Measurements from ENCODE around the gene GHDC. TPM values are rescaled to one million over a fixed set of nuclear protein-coding genes. Genes with fewer than 3 reads are reported as not detected.

The GHDC gene
- total and polyA plus RNA-seq, 2 experiments from 2014 or later = 7.4 to 13.5 TPM

DNA sequence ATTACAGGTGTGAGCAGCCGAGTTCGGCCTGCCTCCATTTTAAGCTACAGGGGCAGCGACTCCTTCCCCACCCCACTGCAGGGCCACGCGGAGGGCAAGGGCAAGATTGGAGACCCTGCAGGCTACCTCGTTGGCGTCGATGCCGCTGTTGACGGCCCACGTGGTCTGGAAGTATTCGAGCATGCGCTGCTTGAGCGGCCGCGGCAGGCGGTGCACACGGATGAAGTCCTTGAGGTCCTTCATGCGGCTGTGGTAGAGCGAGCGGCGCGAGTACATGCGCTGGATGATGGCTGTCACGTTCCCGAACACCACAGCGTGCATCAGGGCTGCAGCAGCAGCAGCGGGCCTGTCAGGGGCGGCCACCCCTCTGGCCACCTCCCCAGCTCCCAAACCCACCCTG, 24.9 kb downstream of the GHDC start:
- TF ChIP-seq, protein P1, sequence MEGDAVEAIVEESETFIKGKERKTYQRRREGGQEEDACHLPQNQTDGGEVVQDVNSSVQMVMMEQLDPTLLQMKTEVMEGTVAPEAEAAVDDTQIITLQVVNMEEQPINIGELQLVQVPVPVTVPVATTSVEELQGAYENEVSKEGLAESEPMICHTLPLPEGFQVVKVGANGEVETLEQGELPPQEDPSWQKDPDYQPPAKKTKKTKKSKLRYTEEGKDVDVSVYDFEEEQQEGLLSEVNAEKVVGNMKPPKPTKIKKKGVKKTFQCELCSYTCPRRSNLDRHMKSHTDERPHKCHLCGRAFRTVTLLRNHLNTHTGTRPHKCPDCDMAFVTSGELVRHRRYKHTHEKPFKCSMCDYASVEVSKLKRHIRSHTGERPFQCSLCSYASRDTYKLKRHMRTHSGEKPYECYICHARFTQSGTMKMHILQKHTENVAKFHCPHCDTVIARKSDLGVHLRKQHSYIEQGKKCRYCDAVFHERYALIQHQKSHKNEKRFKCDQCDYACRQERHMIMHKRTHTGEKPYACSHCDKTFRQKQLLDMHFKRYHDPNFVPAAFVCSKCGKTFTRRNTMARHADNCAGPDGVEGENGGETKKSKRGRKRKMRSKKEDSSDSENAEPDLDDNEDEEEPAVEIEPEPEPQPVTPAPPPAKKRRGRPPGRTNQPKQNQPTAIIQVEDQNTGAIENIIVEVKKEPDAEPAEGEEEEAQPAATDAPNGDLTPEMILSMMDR (IDR thresholded peaks at IDR 0.05; ENCODE audit: low read depth, low read length) = no peak
- H3K27me3 ChIP-seq = no peaks in the 10 kb centered on the region

DNA sequence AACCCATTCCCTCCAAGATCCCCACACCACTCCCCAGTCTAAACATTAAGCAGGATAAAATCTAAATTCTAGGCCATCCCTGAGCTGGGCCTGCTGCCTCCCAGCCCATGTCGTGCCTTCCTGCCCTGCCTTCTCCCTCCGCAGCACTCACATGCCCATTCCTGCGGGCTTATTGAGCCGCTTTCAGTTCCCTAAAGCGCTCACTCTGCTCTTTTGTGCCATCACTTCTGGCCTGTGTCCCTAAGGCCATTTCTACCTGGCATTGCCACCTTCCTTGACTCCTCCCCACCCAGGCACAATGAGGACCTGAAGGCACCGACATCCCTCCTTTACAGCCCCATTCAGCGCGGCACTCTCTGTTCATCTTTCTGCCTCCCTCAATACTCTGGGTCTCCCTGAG, 26.5 kb downstream of the GHDC start:
- Histone ChIP-seq H3K4me3 (no peak overlapping the region), H3K27me3 (no peaks in the 10 kb centered on the region), H3K36me3 (no peaks in the 10 kb centered on the region), H3K27ac (no peak overlapping the region), H3K9me3 (ENCODE audit: low read depth) (no peaks in the 10 kb centered on the region), H3K4me1 (ENCODE audit: low read depth) (no peaks in the 10 kb centered on the region)
- TF ChIP-seq, protein P1 (IDR thresholded peaks at IDR 0.05; ENCODE audit: low read depth, low read length) = no peak
- DNase-seq (ENCODE audit: low read depth in 1 of 2, low spot score in 1 of 2) = no peak

More for the DNA sequence above, 24.9 kb downstream of the GHDC start:
- Histone ChIP-seq H3K4me3 (no peak overlapping the region), H3K27ac (no peak overlapping the region), H3K4me1 (ENCODE audit: low read depth) (no peaks in the 10 kb centered on the region), H3K36me3 (no peaks in the 10 kb centered on the region), H3K9me3 (ENCODE audit: low read depth) (no peaks in the 10 kb centered on the region)
- DNase-seq (ENCODE audit: low read depth in 1 of 2, low spot score in 1 of 2) = no peak

DNA sequence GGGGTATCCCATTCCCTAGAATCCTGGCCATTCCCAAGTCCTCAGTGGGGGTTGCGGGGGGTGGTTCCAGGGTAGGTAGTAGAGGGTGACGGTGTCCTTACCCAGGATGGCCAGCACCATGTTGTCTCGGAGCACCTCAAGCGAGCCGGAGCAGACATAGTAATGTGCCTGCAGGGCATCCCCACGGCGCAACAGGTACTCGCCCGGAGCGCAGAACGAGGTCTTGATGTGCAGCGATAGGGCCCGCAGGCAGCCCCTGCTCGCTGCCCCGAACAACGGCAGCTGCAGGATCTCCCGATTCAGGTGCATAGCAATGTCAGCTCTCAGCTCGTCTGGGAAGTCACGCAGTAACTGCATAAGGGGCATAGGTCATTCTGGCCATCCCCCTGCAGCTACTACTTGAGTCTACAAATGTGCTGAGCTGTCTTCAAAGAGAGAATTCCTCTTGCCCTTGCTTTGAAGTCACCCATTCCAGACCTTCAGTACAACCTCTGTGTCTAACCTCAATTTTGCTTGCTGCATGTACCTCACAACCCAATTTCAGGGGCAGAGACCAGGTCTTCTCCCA, 28.0 kb downstream of the GHDC start:
- Histone ChIP-seq H3K4me1 (ENCODE audit: low read depth) (peaks cover 2% of the 10 kb centered on the region), H3K9me3 (ENCODE audit: low read depth) (no peaks in the 10 kb centered on the region), H3K4me3 (no peak overlapping the region), H3K36me3 (no peaks in the 10 kb centered on the region), H3K27me3 (no peaks in the 10 kb centered on the region), H3K27ac (no peak overlapping the region)
- DNase-seq (ENCODE audit: low read depth in 1 of 2, low spot score in 1 of 2) = no peak
- TF ChIP-seq, protein P1 (IDR thresholded peaks at IDR 0.05; ENCODE audit: low read depth, low read length) = no peak

DNA sequence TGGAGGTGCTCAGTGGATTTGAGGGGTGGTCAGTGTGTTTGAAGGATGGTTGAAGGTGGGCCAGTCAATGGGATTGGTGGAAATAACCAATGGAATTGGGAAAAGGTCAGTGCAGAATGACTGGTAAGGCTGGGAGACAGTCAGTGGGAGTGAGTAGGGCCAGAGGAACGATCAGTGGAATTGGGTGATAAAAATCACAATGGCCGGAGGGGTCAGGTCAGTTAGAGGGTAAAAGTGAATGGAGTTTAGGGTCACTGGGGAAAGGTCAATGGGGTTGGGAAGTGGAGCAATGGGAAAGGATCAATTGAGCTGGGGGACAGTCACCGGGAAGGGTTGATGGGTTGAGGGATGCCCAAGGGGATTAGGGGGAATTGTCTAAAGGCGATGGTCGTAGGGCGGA, 28.5 kb downstream of the GHDC start:
- no peaks in the 10 kb centered on the region for H3K9me3 ChIP-seq (ENCODE audit: low read depth)
- H3K27ac ChIP-seq = no peak overlapping the region
- DNase-seq (ENCODE audit: low read depth in 1 of 2, low spot score in 1 of 2) = no peak
- H3K4me1 ChIP-seq (ENCODE audit: low read depth) = peaks cover 4% of the 10 kb centered on the region
- H3K4me3 ChIP-seq = no peak overlapping the region
- no peaks in the 10 kb centered on the region for H3K36me3 ChIP-seq
- TF ChIP-seq, protein P1 (IDR thresholded peaks at IDR 0.05; ENCODE audit: low read depth, low read length) = no peak
- H3K27me3 ChIP-seq = no peaks in the 10 kb centered on the region

DNA sequence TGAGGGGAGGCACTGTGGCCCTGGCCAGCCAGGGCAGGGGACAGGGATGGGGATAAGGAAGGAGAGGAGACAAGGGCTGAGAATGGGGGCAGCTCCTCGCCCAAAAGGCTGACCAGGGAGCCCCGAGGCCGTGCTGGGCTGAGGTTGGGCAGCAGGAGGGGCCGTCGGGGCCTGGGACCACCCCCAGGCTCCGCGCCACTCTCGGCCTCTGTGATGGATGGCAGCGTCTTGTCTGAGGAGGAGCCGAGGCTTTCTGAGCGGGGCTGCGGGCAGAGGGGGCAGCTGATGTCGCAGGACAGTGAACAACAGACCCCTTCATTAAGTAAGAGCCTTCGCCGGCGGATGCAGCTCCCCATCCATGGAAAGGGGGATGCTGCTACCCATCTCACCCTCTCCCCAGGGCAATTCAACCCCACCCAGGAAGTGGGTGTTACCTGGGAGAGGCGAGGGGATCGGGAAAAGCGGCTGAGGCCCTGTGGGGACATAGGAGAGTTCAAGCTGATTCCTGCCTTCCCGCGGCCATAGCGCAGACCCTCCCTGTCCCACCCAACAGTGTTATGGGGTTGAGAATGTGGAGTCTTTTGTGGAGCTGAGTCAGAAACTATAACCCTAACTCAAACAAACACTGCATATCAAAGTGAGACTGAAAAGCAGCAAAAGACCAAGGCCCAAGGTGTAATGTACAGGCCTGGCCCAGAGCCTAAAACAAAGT, 30.4 kb downstream of the GHDC start:
- H3K36me3 ChIP-seq = no peaks in the 10 kb centered on the region
- no peak overlapping the region for H3K4me3 ChIP-seq
- H3K27me3 ChIP-seq = no peaks in the 10 kb centered on the region
- H3K27ac ChIP-seq = no peak overlapping the region
- TF ChIP-seq, protein P1 (IDR thresholded peaks at IDR 0.05; ENCODE audit: low read depth, low read length) = no peak
- no peaks in the 10 kb centered on the region for H3K9me3 ChIP-seq (ENCODE audit: low read depth)
- no peak for DNase-seq (ENCODE audit: low read depth in 1 of 2, low spot score in 1 of 2)
- peaks cover 4% of the 10 kb centered on the region for H3K4me1 ChIP-seq (ENCODE audit: low read depth)
